ENCODE data around the gene CTLA4.

- no peak for TF ChIP-seq YY1 (IDR thresholded peaks at IDR 0.05; ENCODE audit: insufficient read depth, insufficient read length)
- TF ChIP-seq ZNF274 (IDR thresholded peaks at IDR 0.05; ENCODE audit: low read depth, low read length), result no peak
Observed at GRCh38 chr2:203871371-203871983, 3.9 kb downstream of the CTLA4 start.
